ENCODE data around the gene UBE2G2.

GRCh38 chr21:44838039-44838895, 36.6 kb upstream of the UBE2G2 start:
- TF ChIP-seq CTCF (IDR thresholded peaks at IDR 0.05) (no peak), POLR2A (IDR thresholded peaks at IDR 0.05) (no peak), EP300 (IDR thresholded peaks at IDR 0.05) (no peak)

Measured in stomach (tissue), 4 donors.